Vagina (tissue), 2 donors: ENCODE data around the gene RALB.

Source experiments
- CTCF ChIP-seq, 3 experiments: fragments of 450-650 bp in 2 of 3; fragments of 200-600 bp in 1 of 3; sonication (generic) in 1 of 3; IDR thresholded peaks; one replicate each; pipeline ENCODE4 v1.5.1; 2017 to 2019; ENCODE audit warnings: antibody characterized with exemption in 3 of 3, mild to moderate bottlenecking in 2 of 3, moderate library complexity in 2 of 3
- POLR2A ChIP-seq, 2 donors: fragments of 450-650 bp; IDR thresholded peaks; one replicate each; pipeline ENCODE4 v1.6.1; 2017; ENCODE audit warnings: antibody characterized with exemption in 2 of 2, mild to moderate bottlenecking in 2 of 2, moderate library complexity in 2 of 2
- POLR2AphosphoS5 ChIP-seq, 2 donors: sonication (generic); formaldehyde crosslinking; IDR thresholded peaks; one replicate each; pipeline ENCODE4 v1.9.0; 2017; ENCODE audit warnings: antibody characterized with exemption in 2 of 2, mild to moderate bottlenecking in 2 of 2, low read depth in 1 of 2; ENCODE audit not compliant: insufficient read depth in 1 of 2

- TF ChIP-seq CTCF (IDR thresholded peaks at IDR 0.05) = no peak
- no peak for TF ChIP-seq POLR2A (IDR thresholded peaks at IDR 0.05)
- TF ChIP-seq POLR2AphosphoS5 (IDR thresholded peaks at IDR 0.05; ENCODE audit: insufficient read depth in 1 of 2, low read depth in 1 of 2) = no peak
Observed at GRCh38 chr2:120301284-120301683, 48.6 kb downstream of the RALB start.
